ENCODE measurements around the gene SLC17A6.

GRCh38 chr11:22343371-22344032 is 5.3 kb downstream of the SLC17A6 start:
- TF ChIP-seq CTCF (conservative IDR thresholded peaks at IDR 0.05; ENCODE audit: low read length), result no peak
- no peak for TF ChIP-seq EZH2phosphoT487 (IDR thresholded peaks at IDR 0.05; ENCODE audit: borderline replicate concordance, low read depth, low read length)
